ENCODE data around the gene ZKSCAN5. TPM values are rescaled to one million over a fixed set of nuclear protein-coding genes. Genes with fewer than 3 reads are reported as not detected.

ZKSCAN5 gene
- total RNA-seq, 4 donors from 2014 or later, result 4.5 to 8.7 (median 5.9) TPM

- no peak overlapping the region for H3K27ac ChIP-seq
- TF ChIP-seq POLR2A (IDR thresholded peaks at IDR 0.05), result no peak
- H3K27me3 ChIP-seq, result no peaks in the 10 kb centered on the region
- DNase-seq, result no peak
- peaks cover 3 to 21% (median 8%) of the 10 kb centered on the region in 4 donors for H3K36me3 ChIP-seq
- H3K4me3 ChIP-seq, result no peak overlapping the region
- 82% methylated on average over 4 of the region's 4 CpGs; no CpG with 5 or more reads in 1 of the 2 donors for WGBS, 2 donors (ENCODE audit: low coverage in 1 of 2)
- intact Hi-C loops (cut with DNase I; ENCODE audit: low total_unique reads) (no loop called here), in situ Hi-C loops (cut with MboI; ENCODE audit: low pct_ligation_motif_present in 1 of 4, low pct_unique_long_range_greater_than_20kb in 1 of 4, low sequenced_read_pairs in 3 of 4) (no loop called here)
- H3K4me1 ChIP-seq, result no peaks in the 10 kb centered on the region
- peaks cover 11 to 15% of the 10 kb centered on the region in 2 donors for H3K9me3 ChIP-seq
Measured at GRCh38 chr7:99489235-99489634, 15.2 kb upstream of the ZKSCAN5 start.

GRCh38 chr7:99490878-99491277, 13.6 kb upstream of the ZKSCAN5 start:
- no peak for TF ChIP-seq POLR2A (IDR thresholded peaks at IDR 0.05)
- no peak for TF ChIP-seq EP300 (IDR thresholded peaks at IDR 0.05; ENCODE audit: low read depth)
- TF ChIP-seq POLR2AphosphoS5 (IDR thresholded peaks at IDR 0.05), result no peak
- no peak for TF ChIP-seq CTCF (IDR thresholded peaks at IDR 0.05)
- no peaks in the 10 kb centered on the region for H3K27me3 ChIP-seq
- in situ Hi-C loops (cut with MboI; ENCODE audit: low pct_ligation_motif_present in 1 of 4, low pct_unique_long_range_greater_than_20kb in 1 of 4, low sequenced_read_pairs in 3 of 4) (no loop called here), intact Hi-C loops (cut with DNase I; ENCODE audit: low total_unique reads) (no loop called here)
- no peaks in the 10 kb centered on the region for H3K4me1 ChIP-seq
- peaks cover 17 to 22% of the 10 kb centered on the region in 2 donors for H3K9me3 ChIP-seq
- 48 to 88% methylated on average over 2 to 3 of the region's 3 CpGs for WGBS, 2 donors (ENCODE audit: low coverage in 1 of 2)
- DNase-seq, result no peak
- no peak overlapping the region for H3K27ac ChIP-seq
- H3K36me3 ChIP-seq, result peaks cover 3 to 36% (median 12%) of the 10 kb centered on the region in 4 donors
- no peak overlapping the region for H3K4me3 ChIP-seq

- in situ Hi-C loops (cut with MboI; ENCODE audit: low pct_ligation_motif_present in 1 of 4, low pct_unique_long_range_greater_than_20kb in 1 of 4, low sequenced_read_pairs in 3 of 4), result no loop called here
- Histone ChIP-seq H3K36me3 (peaks cover 3 to 43% (median 13%) of the 10 kb centered on the region in 4 donors), H3K27ac (no peak overlapping the region), H3K27me3 (no peaks in the 10 kb centered on the region), H3K4me3 (no peak overlapping the region), H3K4me1 (peaks cover 3 to 17% (median 14%) of the 10 kb centered on the region in 4 donors), H3K9me3 (peaks cover 17 to 22% of the 10 kb centered on the region in 2 donors)
- intact Hi-C loops (cut with DNase I; ENCODE audit: low total_unique reads), result no loop called here
- no peak for DNase-seq
- no peak for TF ChIP-seq EP300 (IDR thresholded peaks at IDR 0.05; ENCODE audit: low read depth)
- TF ChIP-seq POLR2AphosphoS5 (IDR thresholded peaks at IDR 0.05), result no peak
- TF ChIP-seq POLR2A (IDR thresholded peaks at IDR 0.05), result no peak
- no peak for TF ChIP-seq CTCF (IDR thresholded peaks at IDR 0.05)
- WGBS, 2 donors (ENCODE audit: low coverage in 1 of 2), result 98 to 100% methylated on average over 4 to 6 of the region's 6 CpGs
Measured at GRCh38 chr7:99493823-99494222, 10.6 kb upstream of the ZKSCAN5 start.

GRCh38 chr7:99497766-99498545, 6.5 kb upstream of the ZKSCAN5 start:
- H3K4me1 ChIP-seq, result peaks cover 3 to 27% (median 20%) of the 10 kb centered on the region in 4 donors
- peak overlapping the region in 1 of 4 donors; percentile 96 for H3K27ac ChIP-seq
- TF ChIP-seq POLR2A (IDR thresholded peaks at IDR 0.05), result no peak
- TF ChIP-seq CTCF (IDR thresholded peaks at IDR 0.05), result no peak
- no peak for TF ChIP-seq POLR2AphosphoS5 (IDR thresholded peaks at IDR 0.05)
- TF ChIP-seq EP300 (IDR thresholded peaks at IDR 0.05; ENCODE audit: low read depth), result no peak
- intact Hi-C loops (cut with DNase I; ENCODE audit: low total_unique reads), result no loop called here
- H3K27me3 ChIP-seq, result no peaks in the 10 kb centered on the region
- in situ Hi-C loops (cut with MboI; ENCODE audit: low pct_ligation_motif_present in 1 of 4, low pct_unique_long_range_greater_than_20kb in 1 of 4, low sequenced_read_pairs in 3 of 4), result no loop called here
- WGBS, 2 donors (ENCODE audit: low coverage in 1 of 2), result 60 to 71% methylated on average over 6 of the region's 6 CpGs
- H3K36me3 ChIP-seq, result peaks cover 3 to 36% (median 13%) of the 10 kb centered on the region in 4 donors
- H3K4me3 ChIP-seq, result peak overlapping the region in 3 of 4 donors; percentile 63 to 83 (median 67)
- no peak for DNase-seq
- peaks cover 17 to 20% of the 10 kb centered on the region in 2 donors for H3K9me3 ChIP-seq

Data from transverse colon (tissue), 4 donors.